ENCODE data around the gene TMEM121B.

DNA sequence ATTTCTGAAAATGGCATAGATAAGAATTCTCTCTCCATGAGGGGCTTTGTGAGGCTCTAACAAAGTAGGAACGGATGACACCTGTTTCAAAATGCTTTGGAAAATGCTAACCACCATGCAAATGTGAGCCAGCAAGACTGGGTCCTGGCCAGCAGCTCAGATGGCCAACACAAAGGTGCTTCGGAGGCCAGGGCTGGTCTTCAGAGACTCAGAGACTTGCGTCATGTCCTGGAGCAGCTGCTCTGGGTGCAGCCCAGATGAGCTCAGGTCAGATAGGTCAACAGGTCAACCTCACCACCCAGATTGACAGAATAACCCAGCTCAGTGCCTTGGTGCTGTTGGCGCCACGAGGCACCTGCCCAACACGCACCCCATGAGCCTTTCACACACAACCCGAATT lies 12.0 kb upstream of the TMEM121B start:
- TF ChIP-seq TAF1 (CRISPR knock-in tag; IDR thresholded peaks at IDR 0.05) = no peak
- TF ChIP-seq EZH2 (conservative IDR thresholded peaks at IDR 0.05; ENCODE audit: low read depth, low read length) = no peak
- TF ChIP-seq, protein P1, sequence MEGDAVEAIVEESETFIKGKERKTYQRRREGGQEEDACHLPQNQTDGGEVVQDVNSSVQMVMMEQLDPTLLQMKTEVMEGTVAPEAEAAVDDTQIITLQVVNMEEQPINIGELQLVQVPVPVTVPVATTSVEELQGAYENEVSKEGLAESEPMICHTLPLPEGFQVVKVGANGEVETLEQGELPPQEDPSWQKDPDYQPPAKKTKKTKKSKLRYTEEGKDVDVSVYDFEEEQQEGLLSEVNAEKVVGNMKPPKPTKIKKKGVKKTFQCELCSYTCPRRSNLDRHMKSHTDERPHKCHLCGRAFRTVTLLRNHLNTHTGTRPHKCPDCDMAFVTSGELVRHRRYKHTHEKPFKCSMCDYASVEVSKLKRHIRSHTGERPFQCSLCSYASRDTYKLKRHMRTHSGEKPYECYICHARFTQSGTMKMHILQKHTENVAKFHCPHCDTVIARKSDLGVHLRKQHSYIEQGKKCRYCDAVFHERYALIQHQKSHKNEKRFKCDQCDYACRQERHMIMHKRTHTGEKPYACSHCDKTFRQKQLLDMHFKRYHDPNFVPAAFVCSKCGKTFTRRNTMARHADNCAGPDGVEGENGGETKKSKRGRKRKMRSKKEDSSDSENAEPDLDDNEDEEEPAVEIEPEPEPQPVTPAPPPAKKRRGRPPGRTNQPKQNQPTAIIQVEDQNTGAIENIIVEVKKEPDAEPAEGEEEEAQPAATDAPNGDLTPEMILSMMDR (CRISPR knock-in tag; IDR thresholded peaks at IDR 0.05) = no peak
